ENCODE results near the gene MICU2. TPM values are rescaled to one million over a fixed set of nuclear protein-coding genes. Genes with fewer than 3 reads are reported as not detected.
A peak's percentile ranks its signal among the peaks of the same experiment; 100 is the strongest.

The MICU2 gene
- total RNA-seq, 2 donors from 2014 or later: 52.3 to 55.2 TPM

DNA sequence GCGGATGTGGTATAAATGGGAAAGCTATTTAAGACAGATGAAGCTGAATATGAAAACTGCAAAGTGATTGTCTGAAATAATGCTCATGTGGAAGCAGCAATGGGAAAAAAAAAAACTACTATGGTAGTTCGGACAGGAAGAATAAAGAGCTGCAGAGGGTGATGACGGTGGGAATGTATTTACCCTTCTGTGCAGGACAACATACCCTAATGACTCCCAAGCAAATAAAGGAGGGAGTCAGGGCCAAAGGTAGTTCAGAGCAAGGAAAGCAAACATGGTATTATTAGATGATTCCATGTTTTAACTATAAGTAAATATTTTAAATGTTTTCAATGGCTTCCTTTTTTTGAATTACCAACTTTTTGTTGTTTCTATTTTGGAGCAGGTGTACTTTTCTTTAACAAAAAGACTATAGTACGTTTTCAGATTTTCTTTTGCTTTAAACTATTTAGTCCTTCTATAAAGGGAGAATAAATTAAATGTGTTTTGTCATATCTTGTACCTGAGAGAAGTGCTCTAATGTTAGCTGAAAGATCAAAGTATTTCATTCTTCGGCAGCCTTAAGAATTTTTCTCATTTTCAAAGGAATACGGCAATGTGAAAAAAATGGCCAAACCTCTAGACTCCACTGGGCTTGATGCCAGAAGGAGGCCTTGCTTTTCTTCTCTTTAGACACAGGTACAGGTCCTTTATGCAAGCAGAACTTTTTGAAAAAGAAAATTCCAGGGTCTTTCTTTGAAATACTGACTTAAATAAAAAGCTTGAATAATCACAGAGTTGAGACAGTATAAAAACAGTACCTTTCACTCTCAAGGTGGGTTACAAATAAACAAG lies 77.0 kb downstream of the MICU2 start:
- intact Hi-C loops (cut with DNase I, micrococcal nuclease): no loop called here
- ATAC-seq: peak; percentile 88
- no peak for DNase-seq

DNA sequence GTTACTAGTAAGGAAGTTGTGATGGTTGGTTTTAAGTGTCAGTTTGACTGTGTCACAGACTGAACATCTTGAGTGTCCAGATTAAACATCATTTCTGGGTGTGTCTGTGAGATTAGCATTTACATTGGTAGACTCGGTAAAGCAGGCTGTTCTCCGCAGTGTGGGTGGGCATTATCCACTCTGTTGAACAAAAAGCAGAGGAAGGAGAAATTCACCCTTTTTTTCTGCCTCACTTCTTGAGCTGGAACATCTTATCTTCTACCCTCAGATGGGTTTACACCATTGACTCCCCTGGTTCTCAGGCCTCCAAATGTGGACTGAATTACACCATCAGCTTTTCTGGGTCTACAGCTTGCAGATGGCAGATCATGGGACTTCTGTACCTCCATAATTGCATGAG lies 81.1 kb downstream of the MICU2 start:
- DNase-seq (no peak), ATAC-seq (no peak)
- intact Hi-C loops (cut with DNase I, micrococcal nuclease): no loop called here

DNA sequence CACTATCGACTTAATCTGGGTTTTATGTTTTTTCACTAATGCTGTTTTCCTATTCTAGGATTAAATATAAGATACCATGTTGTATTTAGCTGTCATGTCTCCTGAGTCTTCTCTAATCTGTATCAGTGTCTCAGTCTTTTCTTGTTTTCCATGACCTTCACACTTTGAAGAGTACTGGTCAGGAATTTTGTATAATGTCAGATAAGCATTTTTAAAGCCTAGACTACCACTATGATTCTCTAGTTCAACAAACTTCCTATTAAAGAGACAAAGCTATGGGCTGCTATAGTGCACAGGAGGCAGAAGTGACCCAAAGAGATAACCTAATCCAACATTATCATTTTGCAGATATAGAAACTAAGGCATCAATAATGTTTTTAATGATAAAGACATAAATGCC lies 81.8 kb downstream of the MICU2 start:
- intact Hi-C loops (cut with DNase I, micrococcal nuclease): no loop called here
- DNase-seq: no peak
- no peak for ATAC-seq

DNA sequence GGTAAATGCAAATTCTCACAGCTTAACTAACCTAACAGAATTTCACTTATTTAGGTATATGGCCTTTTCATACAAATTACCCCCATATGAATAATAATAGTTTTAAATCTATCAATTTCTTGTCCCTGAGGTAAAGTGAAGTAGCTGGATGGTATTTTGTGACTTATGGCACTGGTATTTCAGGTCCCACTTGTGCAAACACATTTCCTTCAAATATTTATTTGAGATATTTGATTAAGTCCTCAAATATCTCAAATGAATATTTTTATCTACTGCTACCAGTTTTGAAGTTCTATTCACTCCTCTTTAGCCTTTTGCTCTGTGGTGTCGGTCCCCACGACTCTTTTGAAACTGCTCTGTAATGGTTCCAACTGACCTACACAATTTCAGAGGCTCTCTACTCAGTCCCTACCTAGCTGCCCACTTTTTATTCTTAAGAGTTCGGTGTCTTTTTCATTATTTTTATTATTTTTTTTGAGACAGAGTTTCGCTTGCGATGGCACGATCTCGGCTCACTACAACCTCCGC lies 85.3 kb downstream of the MICU2 start:
- DNase-seq: no peak
- ATAC-seq: no peak
- intact Hi-C loops (cut with DNase I, micrococcal nuclease): no loop called here

DNA sequence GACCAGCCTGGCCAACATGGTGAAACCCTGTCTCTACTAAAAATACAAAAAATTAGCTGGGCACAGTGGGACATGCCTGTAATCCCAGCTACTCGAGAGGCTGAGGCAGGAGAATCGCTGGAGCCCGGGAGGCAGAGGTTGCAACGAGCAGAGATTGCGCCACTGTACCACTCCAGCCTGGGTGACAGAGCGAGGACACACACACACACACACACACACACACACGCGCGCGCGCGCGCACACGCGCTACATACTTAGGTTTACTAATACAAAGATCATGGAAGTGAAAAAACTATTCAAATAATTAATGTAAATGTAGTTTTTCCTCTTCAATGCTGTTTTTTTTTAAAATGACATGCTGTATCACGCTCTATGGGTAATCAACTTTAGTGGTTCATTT lies 86.4 kb downstream of the MICU2 start:
- DNase-seq: no peak
- ATAC-seq: no peak
- intact Hi-C loops (cut with DNase I, micrococcal nuclease): no loop called here

DNA sequence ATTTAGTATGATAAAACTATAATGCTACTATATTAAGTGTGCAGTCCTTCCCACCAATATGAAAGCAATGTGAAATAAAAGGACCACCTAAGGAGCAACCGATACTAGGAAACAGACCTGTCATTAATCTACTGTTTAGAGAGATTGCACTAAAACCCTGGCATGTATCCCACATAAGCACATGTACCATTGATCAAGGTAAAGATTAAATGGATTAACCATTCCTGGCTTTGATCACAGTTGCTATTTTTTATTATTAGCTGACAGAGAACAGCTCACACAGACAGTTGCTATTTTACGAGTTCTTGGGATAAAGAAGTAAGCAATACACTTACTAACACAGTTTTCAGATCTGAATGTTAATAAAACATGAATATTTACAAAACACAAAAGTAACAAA lies 87.2 kb downstream of the MICU2 start:
- ATAC-seq (no peak), DNase-seq (no peak)
- intact Hi-C loops (cut with DNase I, micrococcal nuclease): no loop called here

DNA sequence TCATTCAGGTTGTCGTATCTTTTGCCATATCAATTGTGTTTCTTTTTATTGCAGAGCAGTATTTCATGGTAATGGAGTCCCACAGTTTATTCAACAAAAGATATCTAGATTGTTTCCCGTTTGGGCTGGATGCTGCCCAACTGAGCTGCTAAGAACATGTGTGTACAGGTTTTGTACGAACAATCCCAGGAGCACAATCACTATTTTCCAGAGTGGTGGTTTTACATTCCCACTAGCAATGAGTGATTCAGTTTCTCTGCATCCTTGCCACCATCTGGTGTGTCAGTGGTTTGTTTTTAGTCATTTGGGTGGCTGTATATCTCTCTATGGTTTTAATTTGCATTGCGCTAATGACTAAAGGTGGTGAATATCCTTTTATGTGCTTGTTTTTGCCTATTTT lies 92.1 kb downstream of the MICU2 start:
- intact Hi-C loops (cut with DNase I, micrococcal nuclease): no loop called here
- no peak for DNase-seq
- no peak for ATAC-seq

DNA sequence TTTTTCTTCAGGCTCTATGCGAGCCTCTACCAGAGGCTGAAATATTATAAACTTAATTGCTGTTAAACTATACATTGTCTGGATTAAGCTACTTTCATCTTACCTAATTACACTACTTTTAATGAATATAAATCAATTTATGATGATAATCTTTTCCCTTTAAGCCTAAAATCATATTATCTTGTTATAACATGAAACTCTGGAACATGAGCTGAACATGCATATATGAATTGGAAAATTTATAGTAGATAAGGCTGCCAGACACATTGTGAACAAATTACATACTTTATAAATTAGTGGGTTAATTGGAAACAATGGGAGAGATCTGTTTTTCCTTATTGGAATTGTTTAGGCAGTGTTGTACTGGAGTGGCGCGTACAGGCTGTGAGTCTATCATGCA lies 99.6 kb downstream of the MICU2 start:
- intact Hi-C loops (cut with DNase I, micrococcal nuclease): no loop called here
- no peak for ATAC-seq
- no peak for DNase-seq

DNA sequence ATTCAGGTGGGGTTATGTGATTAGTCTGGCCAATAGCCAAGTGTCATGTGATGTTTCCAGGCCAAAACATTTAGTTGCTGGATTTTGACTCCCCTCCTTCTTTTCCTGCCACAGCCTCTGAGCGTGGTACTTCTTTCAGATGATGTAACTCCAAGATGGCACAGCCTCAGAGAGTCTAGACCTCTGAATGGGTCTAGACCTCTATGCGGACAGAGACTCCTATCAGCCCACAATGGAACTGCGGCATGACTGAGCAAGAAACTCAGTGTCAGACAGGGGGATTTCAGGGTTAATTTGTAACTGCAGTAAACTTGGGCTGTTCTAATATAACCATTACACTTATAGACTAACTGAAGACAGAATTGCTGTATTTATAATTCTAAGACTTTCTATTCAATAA lies 102.3 kb downstream of the MICU2 start:
- intact Hi-C loops (cut with DNase I, micrococcal nuclease): no loop called here
- DNase-seq (no peak), ATAC-seq (no peak)

DNA sequence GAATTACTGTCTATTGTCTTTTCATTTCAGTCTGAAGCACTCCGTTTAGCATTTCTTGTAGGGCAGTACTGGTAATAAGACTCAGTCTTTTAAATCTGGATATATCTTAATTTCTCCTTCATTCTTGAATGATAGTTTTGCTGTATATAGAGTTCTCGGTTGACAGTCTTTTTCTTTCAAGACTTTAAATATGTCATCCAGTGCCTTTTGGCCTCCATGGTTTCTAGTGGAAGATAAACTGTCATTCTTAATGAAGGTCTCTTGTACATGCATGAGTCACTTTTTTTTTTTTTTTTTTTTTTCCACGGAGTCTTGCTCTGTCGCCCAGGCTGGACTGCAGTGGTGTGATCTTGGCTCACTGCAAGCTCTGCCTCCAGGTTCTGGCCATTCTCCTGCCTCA lies 117.6 kb downstream of the MICU2 start:
- DNase-seq: no peak
- no peak for ATAC-seq
- intact Hi-C loops (cut with DNase I, micrococcal nuclease): no loop called here

DNA sequence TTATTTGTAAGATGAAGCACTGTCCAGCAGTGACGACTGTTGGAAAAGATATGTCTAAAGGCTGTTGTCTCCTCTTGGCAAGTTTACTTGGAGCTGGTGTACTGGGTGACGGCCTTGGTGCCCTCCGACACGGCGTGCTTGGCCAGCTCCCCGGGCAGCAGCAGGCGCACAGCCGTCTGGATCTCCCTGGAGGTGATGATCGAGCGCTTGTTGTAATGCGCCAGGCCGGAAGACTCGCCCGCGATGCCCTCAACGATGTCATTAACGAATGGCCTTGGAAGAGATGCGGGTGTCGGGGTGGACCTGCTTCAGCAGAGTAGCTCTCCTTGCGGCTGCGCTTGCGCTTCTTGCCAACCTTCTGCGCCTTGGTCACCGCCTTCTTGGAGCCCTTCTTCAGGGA lies 120.2 kb downstream of the MICU2 start:
- ATAC-seq: no peak
- no peak for DNase-seq
- intact Hi-C loops (cut with DNase I, micrococcal nuclease): loop anchor here in 1 of 2 donors (5.0 kb wide), 1 partner anchor 371 kb away; no protein-coding TSS in a partner anchor

DNA sequence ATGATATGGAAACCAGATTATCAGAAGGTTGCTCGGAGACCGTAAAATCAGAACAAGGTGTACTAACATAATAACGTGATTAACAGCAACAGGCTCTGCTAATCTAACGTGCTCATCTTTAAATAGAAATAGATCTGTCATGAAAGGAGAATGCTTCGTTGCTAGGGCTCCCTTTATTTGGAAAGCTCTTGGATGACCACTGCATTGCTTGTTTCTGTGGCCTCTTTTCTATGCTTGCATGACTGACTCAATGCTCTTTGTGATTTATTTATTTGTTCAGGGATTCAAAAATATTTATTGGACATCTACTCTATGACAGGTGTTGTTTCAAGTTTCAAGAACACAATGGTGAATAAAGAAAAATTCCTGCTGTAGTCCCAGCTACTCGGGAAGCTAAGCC lies 122.6 kb downstream of the MICU2 start:
- DNase-seq (no peak), ATAC-seq (no peak)
- intact Hi-C loops (cut with DNase I, micrococcal nuclease): loop anchor here in 1 of 2 donors (5.0 kb wide), 1 partner anchor 369 kb away; no protein-coding TSS in a partner anchor

DNA sequence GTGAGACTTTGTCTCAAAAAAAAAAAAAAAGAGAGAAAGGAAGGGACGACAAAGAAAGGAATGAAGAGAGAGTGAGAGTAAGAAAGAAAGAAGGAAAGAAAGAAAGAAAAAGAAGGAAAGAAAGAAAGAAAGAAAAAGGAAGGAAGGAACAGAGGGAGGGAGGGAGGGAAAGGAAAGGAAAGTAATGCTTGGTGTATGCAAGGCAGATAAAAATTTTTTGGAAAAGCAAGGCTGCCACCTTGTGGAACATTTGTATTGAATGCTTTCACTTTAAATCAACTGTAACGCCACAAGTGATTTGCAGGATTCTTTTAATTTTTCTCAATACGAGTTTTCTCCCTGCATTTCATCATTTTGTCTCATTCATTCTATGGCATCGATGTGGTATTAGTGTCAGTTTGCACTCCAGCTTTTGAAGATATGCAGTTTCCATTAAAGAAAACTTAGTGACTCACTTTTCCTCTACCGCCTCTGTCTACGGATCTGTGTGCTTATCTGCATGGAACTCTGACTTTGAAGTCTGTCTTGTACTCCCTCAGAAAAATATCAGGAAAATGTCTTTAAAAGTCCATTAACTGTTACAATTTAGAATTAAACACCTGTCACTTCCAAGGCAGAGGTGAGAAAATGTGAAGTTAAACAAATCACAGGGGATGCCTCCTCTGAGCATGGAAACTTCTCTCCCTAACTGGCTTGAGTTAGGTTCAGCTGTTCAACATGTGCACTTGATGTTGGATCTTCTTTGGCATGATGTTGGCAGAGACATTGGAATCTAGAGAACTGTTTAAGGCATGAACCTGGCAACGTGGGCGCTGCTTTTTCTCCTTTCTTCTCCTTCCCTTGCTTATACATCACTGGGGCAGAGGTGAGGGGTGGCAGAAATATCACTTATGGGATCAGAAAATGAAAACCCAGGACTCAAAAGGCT lies 124.8 kb downstream of the MICU2 start:
- ATAC-seq: peak; percentile 76
- intact Hi-C loops (cut with DNase I, micrococcal nuclease): no loop called here
- peak in 1 of 2 donors; percentile 30 for DNase-seq

DNA sequence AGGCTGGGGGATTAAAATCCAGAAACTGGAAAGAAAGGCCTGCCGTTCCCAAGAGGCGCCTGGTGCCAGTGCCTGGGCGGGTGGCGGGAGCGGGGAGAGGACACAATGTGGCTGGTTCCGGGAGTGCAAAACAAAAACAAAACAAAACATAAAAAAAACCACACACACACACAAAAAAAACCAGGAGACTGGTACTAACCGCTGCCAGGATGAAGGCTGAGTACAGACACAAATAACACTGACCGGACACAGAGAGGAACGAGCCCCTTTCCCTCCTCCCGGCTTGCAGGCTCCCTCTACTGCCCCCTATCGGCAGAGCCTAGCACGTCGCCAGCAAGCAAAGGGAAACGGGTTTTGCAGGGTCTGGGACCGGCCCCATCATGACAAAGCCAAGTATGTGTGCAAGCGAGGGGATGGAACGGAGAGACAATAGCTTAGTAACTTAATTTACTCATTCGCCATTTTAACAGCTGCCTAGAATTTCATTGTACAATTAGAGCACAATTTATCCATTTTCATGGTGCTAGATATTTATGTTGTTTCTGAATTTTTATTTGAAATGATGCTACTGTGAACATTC lies 127.0 kb downstream of the MICU2 start:
- peak; percentile 71 to 87 for DNase-seq
- intact Hi-C loops (cut with DNase I, micrococcal nuclease): no loop called here
- peak; percentile 90 for ATAC-seq

DNA sequence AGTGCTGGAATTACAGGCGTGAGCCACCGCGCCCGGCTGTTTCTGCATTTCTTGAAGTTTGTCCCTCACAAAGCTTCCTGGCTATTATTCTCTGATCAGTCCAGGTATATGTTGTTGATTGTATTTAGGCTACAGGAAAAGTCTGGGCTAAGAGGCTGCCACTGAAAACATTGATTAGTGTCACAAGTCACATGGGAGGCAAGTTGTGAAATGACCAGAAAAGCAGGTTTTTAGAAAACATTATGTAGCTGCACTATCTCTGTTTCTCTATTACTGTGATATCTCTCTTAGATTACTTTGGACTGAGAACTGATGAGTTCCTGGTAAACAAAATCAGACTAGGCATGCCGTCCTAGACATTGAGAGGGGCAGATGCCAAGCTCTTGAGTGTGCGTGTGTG lies 128.9 kb downstream of the MICU2 start:
- DNase-seq (no peak), ATAC-seq (no peak)
- intact Hi-C loops (cut with DNase I, micrococcal nuclease): no loop called here

DNA sequence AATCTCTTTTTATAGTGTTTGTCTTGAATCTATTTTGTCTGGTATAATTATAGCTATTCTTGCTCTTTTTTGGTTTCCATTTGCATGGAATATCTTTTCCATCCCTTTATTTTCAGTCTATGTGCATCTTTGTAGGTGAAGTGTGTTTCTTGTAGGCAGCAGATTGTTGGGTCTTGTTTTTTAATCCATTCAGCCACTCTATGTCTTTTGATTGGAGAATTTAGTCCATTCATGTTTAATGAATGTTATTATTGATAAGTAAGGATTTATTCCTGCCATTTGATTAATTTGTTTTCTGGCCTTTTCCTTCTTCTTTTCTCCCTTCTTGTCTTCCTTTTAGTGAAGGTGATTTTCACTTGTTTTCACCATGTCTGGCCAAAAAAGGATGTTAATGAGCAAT lies 133.2 kb downstream of the MICU2 start:
- ATAC-seq: no peak
- intact Hi-C loops (cut with DNase I, micrococcal nuclease): no loop called here
- no peak for DNase-seq

DNA sequence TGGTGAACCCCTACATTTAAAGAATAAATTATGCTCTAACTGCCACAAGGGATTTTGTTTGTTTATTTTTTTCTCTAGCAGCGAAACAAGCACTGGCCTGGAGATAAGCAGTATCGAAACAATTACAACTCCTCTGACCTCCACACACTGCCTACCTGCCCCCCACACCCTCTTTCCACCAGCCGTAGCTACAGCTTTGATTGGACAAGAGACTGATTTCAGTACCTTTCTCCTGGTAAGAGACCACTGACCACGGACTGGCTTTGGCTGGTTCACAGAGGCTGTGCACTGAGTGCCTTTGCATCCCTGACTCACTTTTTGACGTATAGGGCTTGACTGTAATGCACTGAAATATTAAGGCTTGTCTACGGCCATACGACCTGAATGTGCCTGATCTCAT lies 137.4 kb downstream of the MICU2 start:
- ATAC-seq (no peak), DNase-seq (no peak)
- intact Hi-C loops (cut with DNase I, micrococcal nuclease): no loop called here

DNA sequence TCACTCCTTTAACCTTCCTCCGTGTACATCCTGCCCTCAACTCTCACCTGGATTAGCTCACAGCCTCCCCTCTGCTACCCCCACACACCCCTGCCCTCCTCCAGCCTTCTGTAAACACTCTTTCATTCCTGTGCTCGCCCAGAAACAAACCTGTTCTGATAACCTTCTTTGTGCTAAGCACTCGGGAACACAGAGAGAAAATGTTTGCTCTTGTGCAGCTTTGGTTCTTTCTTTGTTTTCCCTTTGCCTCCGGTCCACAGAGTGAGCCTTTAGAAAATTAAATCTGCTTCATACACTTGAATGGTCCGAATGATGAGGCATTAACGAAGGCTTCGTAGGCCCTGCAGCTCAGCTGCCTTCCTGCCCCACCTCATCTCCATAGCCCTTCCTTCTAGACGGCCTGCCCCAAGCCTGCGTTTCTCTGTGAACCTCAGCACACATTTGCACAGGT lies 138.2 kb downstream of the MICU2 start:
- peak; percentile 92 for ATAC-seq
- intact Hi-C loops (cut with DNase I, micrococcal nuclease): no loop called here
- DNase-seq: peak; percentile 25 to 45

DNA sequence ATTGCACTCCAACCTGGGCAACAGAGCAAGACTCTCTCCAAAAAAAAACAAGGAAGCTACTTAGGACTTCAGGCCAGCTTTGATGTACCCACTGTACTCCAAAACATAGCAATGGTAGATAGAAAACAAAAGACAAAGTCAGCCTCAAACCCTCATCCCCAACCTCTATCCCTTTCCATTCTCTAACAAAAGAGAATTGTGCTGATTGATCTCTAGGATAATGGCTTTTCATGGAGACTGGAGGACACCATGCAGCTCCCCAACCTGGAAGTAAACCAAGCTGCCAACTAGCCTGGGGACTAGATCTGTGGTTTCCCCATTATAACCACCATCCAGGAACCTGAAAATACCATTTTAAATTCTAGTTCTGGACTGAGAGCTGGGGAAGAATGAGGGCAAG lies 140.5 kb downstream of the MICU2 start:
- ATAC-seq (no peak), DNase-seq (no peak)
- intact Hi-C loops (cut with DNase I, micrococcal nuclease): no loop called here

Data from left colon (tissue), 2 donors.